ENCODE data around the gene B3GNT5. TPM values are rescaled to one million over a fixed set of nuclear protein-coding genes. Genes with fewer than 3 reads are reported as not detected.

The B3GNT5 gene
- total and polyA plus RNA-seq, 2 experiments from 2014 or later = 4.9 to 6.4 TPM

GRCh38 chr3:183259621-183260020 is 6.6 kb downstream of the B3GNT5 start (continued):
- no peak for TF ChIP-seq ETS1 (IDR thresholded peaks at IDR 0.05)
- no peak for TF ChIP-seq EZH2phosphoT487 (IDR thresholded peaks at IDR 0.05; ENCODE audit: unreplicated experiment)
- no peak for TF ChIP-seq CTCF (conservative IDR thresholded peaks at IDR 0.05; ENCODE audit: low read depth in 2 of 2)
- TF ChIP-seq ZNF114 (CRISPR knock-in tag; IDR thresholded peaks at IDR 0.05) = no peak
- TF ChIP-seq EZH2 (IDR thresholded peaks at IDR 0.05; ENCODE audit: low read depth, unreplicated experiment) = no peak
- TF ChIP-seq JUNB (IDR thresholded peaks at IDR 0.05; ENCODE audit: unreplicated experiment) = no peak
- TF ChIP-seq REST (IDR thresholded peaks at IDR 0.05; ENCODE audit: unreplicated experiment) = no peak

GRCh38 chr3:183260167-183260904 is 7.3 kb downstream of the B3GNT5 start:
- Histone ChIP-seq H3K27me3 (ENCODE audit: insufficient read depth) (peaks cover 5% of the 10 kb centered on the region; the same call in 1 of the 2 replicates), H3K4me3 (no peak overlapping the region), H3F3A (replicated peaks; ENCODE audit: low read depth) (no peaks in the 10 kb centered on the region), H4K20me1 (replicated peaks; ENCODE audit: insufficient read depth) (no peaks in the 10 kb centered on the region), H3K4me2 (no peak overlapping the region), H2AFZ (no peak overlapping the region), H3K27ac (ENCODE audit: low read depth) (no peak overlapping the region), H3K79me2 (replicated peaks; ENCODE audit: insufficient read depth) (peaks cover 23% of the 10 kb centered on the region), H3K9me2 (ENCODE audit: insufficient read depth) (no peaks in the 10 kb centered on the region), H3K36me3 (ENCODE audit: insufficient read depth) (no peaks in the 10 kb centered on the region), H3K4me1 (ENCODE audit: insufficient read depth) (peaks cover 40% of the 10 kb centered on the region)
- DNase-seq (ENCODE audit: low spot score) (no peak), ATAC-seq (no peak)
- Mint-ChIP-seq H3K27me3 (ENCODE audit: insufficient read depth, low read depth, poor library complexity) (peaks cover 5% of the 10 kb centered on the region), H3K27ac (no peak overlapping the region), H3K4me1 (peaks cover 17% of the 10 kb centered on the region), H3K9me3 (no peaks in the 10 kb centered on the region), H3K36me3 (ENCODE audit: low read depth) (no peaks in the 10 kb centered on the region), H3K4me3 (no peak overlapping the region)
- TF ChIP-seq ZNF331 (CRISPR knock-in tag; IDR thresholded peaks at IDR 0.05; ENCODE audit: low read depth) (no peak), CREB1 (CRISPR knock-in tag; IDR thresholded peaks at IDR 0.05; ENCODE audit: low read depth) (no peak), EZH2phosphoT487 (IDR thresholded peaks at IDR 0.05; ENCODE audit: unreplicated experiment) (no peak), REST (IDR thresholded peaks at IDR 0.05; ENCODE audit: unreplicated experiment) (no peak), EZH2 (IDR thresholded peaks at IDR 0.05; ENCODE audit: low read depth, unreplicated experiment) (no peak), CTCF (conservative IDR thresholded peaks at IDR 0.05; ENCODE audit: low read depth in 2 of 2) (no peak)
